ENCODE results near the gene ADAMTS17. TPM values are rescaled to one million over a fixed set of nuclear protein-coding genes. Genes with fewer than 3 reads are reported as not detected.

ADAMTS17 gene
- total RNA-seq, 1 donor from 2014 or later, result 6.2 TPM

GRCh38 chr15:100031665-100032357 is 310.0 kb downstream of the ADAMTS17 start:
- no peak for ATAC-seq
- no peaks in the 10 kb centered on the region for H3K9me3 ChIP-seq
- no peak overlapping the region for H3K27ac ChIP-seq
- TF ChIP-seq, protein P1, sequence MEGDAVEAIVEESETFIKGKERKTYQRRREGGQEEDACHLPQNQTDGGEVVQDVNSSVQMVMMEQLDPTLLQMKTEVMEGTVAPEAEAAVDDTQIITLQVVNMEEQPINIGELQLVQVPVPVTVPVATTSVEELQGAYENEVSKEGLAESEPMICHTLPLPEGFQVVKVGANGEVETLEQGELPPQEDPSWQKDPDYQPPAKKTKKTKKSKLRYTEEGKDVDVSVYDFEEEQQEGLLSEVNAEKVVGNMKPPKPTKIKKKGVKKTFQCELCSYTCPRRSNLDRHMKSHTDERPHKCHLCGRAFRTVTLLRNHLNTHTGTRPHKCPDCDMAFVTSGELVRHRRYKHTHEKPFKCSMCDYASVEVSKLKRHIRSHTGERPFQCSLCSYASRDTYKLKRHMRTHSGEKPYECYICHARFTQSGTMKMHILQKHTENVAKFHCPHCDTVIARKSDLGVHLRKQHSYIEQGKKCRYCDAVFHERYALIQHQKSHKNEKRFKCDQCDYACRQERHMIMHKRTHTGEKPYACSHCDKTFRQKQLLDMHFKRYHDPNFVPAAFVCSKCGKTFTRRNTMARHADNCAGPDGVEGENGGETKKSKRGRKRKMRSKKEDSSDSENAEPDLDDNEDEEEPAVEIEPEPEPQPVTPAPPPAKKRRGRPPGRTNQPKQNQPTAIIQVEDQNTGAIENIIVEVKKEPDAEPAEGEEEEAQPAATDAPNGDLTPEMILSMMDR (IDR thresholded peaks at IDR 0.05), result no peak
- intact Hi-C loops (cut with DNase I), result no loop called here
- H3K27me3 ChIP-seq, result no peaks in the 10 kb centered on the region
- no peak for DNase-seq
- H3K4me3 ChIP-seq, result no peak overlapping the region
- H3K36me3 ChIP-seq, result no peaks in the 10 kb centered on the region
- peaks cover 5% of the 10 kb centered on the region for H3K4me1 ChIP-seq

DNA sequence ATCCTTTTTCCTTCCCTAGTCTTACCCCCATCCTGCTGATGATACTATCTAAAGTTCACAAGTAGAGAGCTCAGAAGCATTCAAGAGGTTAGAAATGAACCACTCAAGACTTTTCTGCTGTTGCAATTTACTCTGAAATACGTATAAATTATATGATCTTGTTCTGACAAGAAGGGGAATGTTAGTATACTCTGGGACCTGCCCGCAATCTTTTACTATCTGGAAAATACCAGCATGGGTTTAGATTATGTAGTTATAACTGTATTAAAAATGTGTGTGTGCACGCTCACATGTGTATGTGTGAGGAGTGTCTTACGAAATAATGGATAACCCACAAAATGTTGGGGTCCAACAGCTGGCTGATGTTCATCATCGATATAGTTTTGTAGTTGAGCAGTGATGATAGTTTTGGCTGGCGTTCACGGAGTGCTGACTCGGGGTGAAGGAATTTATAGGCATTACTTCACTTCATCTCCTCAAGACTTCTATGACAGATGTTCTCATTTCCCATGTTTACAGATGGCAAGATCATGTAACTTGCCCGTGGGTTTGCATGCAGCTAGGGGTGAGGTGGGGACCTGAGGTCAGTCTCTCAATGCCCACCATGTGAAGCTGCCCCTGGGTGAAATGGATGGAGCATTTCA is 311.1 kb downstream of the ADAMTS17 start:
- TF ChIP-seq, protein P1 (IDR thresholded peaks at IDR 0.05), result no peak
- H3K4me1 ChIP-seq, result peaks cover 5% of the 10 kb centered on the region
- DNase-seq (no peak), ATAC-seq (no peak)
- H3K27ac ChIP-seq, result no peak overlapping the region
- intact Hi-C loops (cut with DNase I), result no loop called here
- H3K36me3 ChIP-seq, result no peaks in the 10 kb centered on the region
- H3K4me3 ChIP-seq, result no peak overlapping the region
- H3K9me3 ChIP-seq, result no peaks in the 10 kb centered on the region
- no peaks in the 10 kb centered on the region for H3K27me3 ChIP-seq

DNA sequence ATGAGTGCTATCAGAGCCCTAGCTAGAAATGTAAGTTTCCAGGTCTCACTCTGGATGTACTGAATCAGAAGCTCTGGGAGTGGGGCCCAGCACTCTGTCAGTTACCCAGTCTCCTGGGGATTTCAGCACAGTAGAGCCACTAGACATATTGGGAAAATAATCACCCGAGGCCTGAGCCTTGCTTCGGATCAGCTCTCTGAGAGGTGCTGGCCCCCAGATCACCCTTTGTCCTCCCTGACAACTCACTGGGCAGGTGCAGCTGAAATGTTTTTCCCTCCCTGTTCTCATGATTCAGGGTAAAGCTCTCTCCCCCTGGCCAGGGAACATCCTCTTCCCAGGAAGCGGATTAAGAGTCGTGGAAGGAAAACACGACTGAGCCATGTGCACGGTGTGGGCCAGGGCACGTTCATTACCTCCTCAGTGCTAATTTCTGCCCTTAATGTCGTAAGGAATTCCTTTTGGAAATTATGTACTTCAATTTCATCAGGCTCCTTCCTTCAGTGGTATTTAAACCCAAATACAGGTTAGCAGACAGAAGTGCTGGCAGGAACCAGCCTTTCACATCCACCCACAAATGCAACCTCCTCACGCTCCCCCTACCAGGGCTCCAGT is 311.8 kb downstream of the ADAMTS17 start:
- Histone ChIP-seq H3K4me3 (no peak overlapping the region), H3K36me3 (no peaks in the 10 kb centered on the region), H3K4me1 (peaks cover 5% of the 10 kb centered on the region), H3K9me3 (no peaks in the 10 kb centered on the region), H3K27me3 (no peaks in the 10 kb centered on the region), H3K27ac (no peak overlapping the region)
- TF ChIP-seq, protein P1 (IDR thresholded peaks at IDR 0.05), result no peak
- ATAC-seq, result no peak
- no peak for DNase-seq
- intact Hi-C loops (cut with DNase I), result no loop called here

GRCh38 chr15:100029045-100029444 is 312.7 kb downstream of the ADAMTS17 start:
- no peak for ATAC-seq
- intact Hi-C loops (cut with DNase I), result no loop called here
- DNase-seq, result no peak
- Histone ChIP-seq H3K27me3 (no peaks in the 10 kb centered on the region), H3K4me1 (peaks cover 5% of the 10 kb centered on the region), H3K27ac (no peak overlapping the region), H3K36me3 (no peaks in the 10 kb centered on the region), H3K9me3 (no peaks in the 10 kb centered on the region), H3K4me3 (no peak overlapping the region)
- TF ChIP-seq, protein P1 (IDR thresholded peaks at IDR 0.05), result no peak

GRCh38 chr15:100026041-100026440 is 315.7 kb downstream of the ADAMTS17 start:
- intact Hi-C loops (cut with DNase I), result no loop called here
- no peak overlapping the region for H3K4me3 ChIP-seq
- no peak for ATAC-seq
- H3K27me3 ChIP-seq, result no peaks in the 10 kb centered on the region
- no peak for DNase-seq
- no peaks in the 10 kb centered on the region for H3K9me3 ChIP-seq
- TF ChIP-seq, protein P1 (IDR thresholded peaks at IDR 0.05), result no peak
- no peaks in the 10 kb centered on the region for H3K36me3 ChIP-seq
- no peak overlapping the region for H3K27ac ChIP-seq
- no peaks in the 10 kb centered on the region for H3K4me1 ChIP-seq
